ENCODE measurements around the gene MFNG.

DNA sequence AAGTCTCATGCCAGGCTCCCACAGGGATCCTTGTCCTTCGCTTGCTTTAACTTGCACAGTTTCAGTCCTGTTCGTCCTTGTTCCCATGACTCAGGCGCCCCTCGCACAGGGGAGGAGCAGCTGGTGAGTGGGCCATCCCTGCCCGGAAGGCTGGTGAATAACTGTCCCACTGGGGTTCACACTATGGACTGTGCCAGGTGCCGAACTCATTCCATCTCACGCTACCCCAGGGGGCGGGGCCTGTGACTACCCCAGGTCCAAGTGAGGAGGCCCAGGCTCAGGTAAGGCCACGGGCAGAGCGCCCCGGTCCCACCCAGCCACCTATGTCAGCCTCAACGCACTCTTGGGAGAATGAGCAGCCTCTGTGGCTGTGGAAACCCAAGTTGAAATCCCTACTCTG, 40.2 kb upstream of the MFNG start:
- TF ChIP-seq, protein P1, sequence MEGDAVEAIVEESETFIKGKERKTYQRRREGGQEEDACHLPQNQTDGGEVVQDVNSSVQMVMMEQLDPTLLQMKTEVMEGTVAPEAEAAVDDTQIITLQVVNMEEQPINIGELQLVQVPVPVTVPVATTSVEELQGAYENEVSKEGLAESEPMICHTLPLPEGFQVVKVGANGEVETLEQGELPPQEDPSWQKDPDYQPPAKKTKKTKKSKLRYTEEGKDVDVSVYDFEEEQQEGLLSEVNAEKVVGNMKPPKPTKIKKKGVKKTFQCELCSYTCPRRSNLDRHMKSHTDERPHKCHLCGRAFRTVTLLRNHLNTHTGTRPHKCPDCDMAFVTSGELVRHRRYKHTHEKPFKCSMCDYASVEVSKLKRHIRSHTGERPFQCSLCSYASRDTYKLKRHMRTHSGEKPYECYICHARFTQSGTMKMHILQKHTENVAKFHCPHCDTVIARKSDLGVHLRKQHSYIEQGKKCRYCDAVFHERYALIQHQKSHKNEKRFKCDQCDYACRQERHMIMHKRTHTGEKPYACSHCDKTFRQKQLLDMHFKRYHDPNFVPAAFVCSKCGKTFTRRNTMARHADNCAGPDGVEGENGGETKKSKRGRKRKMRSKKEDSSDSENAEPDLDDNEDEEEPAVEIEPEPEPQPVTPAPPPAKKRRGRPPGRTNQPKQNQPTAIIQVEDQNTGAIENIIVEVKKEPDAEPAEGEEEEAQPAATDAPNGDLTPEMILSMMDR (conservative IDR thresholded peaks at IDR 0.05 in 1 of 2, IDR thresholded peaks at IDR 0.05 in 1 of 2; ENCODE audit: extremely low read depth in 1 of 2, insufficient read depth in 1 of 2, low read depth in 1 of 2, low read length in 2 of 2) = no peak
- TF ChIP-seq EZH2 (IDR thresholded peaks at IDR 0.05; ENCODE audit: borderline replicate concordance, low read length) = no peak

Data from mammary epithelial cell (primary cell).